HCT116 (cell line): ENCODE measurements around the gene HARBI1. TPM values are rescaled to one million over a fixed set of nuclear protein-coding genes. Genes with fewer than 3 reads are reported as not detected.

Experiments
- ATAC-seq: fragments of 200-7000 bp; cut with Tn5 transposase; 2 replicates; pipeline ENCODE4 v1.9.1; 2020; ENCODE audit warnings: mild to moderate bottlenecking, moderate library complexity
- BruUV-seq: library from RNA; stranded (reverse); fragments of 400-500 nt; replicated peaks from 2 replicates; lab custom pipeline; 2021; lab: Mats Ljungman, UMichigan
- CTCF ChIA-PET: fragments of 300-600 bp; sonication (Branson Sonifier 250); formaldehyde crosslinking; loops from one replicate; lab custom pipeline; 2021; ENCODE audit warnings: antibody characterized with exemption; lab: Charles Lee
- POLR2A ChIA-PET: fragments of 300-600, 350-600 bp; sonication (Branson Sonifier 250); formaldehyde crosslinking; loops from one replicate; lab custom pipeline; 2021; ENCODE audit warnings: antibody characterized with exemption; lab: Charles Lee
- RAD21 ChIA-PET, 2 experiments: fragments of 300-600 bp; sonication (Branson Sonifier 250); formaldehyde crosslinking; loops; one replicate each; lab custom pipeline; 2023; ENCODE audit warnings: low total read pairs in 2 of 2; ENCODE audit not compliant: uncharacterized antibody in 2 of 2, unreplicated experiment in 2 of 2, low non-redundant PET in 1 of 2; lab: Charles Lee
- DNase-seq: peaks from one replicate; pipeline ENCODE4 v3.0.0-alpha.2; 2010; ENCODE audit warnings: low read depth, low spot score
- H2AFZ ChIP-seq: fragments of 200-600 bp; shearing (Covaris generic), sonication (generic); 2 replicates; pipeline ENCODE4 v1.6.1; 2017; ENCODE audit warnings: low read depth, mixed run types, mixed read lengths, antibody characterized with exemption, low read length; ENCODE audit not compliant: poor library complexity, severe bottlenecking
- H3K27ac ChIP-seq: 2 replicates; pipeline ENCODE4 v1.5.1; 2012; ENCODE audit warnings: low read depth, low read length
- H3K27me3 ChIP-seq: fragments of 200-600 bp; sonication (generic); 2 replicates; pipeline ENCODE4 v1.6.1; 2016; ENCODE audit warnings: mixed run types, low read length, mixed read lengths; ENCODE audit not compliant: insufficient read depth
- H3K36me3 ChIP-seq, 2 experiments: fragments of 200-500 bp in 1 of 2; fragments of 200-600 bp in 1 of 2; sonication (Bioruptor generic) in 1 of 2; sonication (generic) in 1 of 2; 2 replicates each; pipeline versions ENCODE4 v1.5.1 to v1.6.1; 2014 to 2016; ENCODE audit warnings: low read length in 2 of 2, inconsistent platforms in 1 of 2, mixed read lengths in 1 of 2, mixed run types in 1 of 2; ENCODE audit not compliant: insufficient read depth in 2 of 2, control insufficient read depth in 1 of 2
- H3K4me1 ChIP-seq, 2 experiments: fragments of 200-600 bp in 1 of 2; sonication (generic) in 1 of 2; 2 replicates each; pipeline versions ENCODE4 v1.5.1 to v1.6.1; 2012 to 2017; ENCODE audit warnings: low read length in 2 of 2, inconsistent platforms in 1 of 2, mild to moderate bottlenecking in 1 of 2, mixed read lengths in 1 of 2, mixed run types in 1 of 2, moderate library complexity in 1 of 2; ENCODE audit not compliant: insufficient read depth in 2 of 2, control insufficient read depth in 1 of 2
- H3K4me2 ChIP-seq: fragments of 200-600 bp; sonication (generic); 2 replicates; pipeline ENCODE4 v1.6.1; 2017; ENCODE audit warnings: mixed run types, low read length, mixed read lengths
- H3K4me3 ChIP-seq, 2 experiments: fragments of 200-600 bp in 1 of 2; sonication (generic) in 1 of 2; replicated peaks in 1 of 2; 2 replicates each; pipeline ENCODE4 v1.5.1; 2011 to 2016; ENCODE audit warnings: low read length in 2 of 2, control low read depth in 1 of 2, low read depth in 1 of 2, mild to moderate bottlenecking in 1 of 2, mixed read lengths in 1 of 2, mixed run types in 1 of 2
- H3K79me2 ChIP-seq: fragments of 200-600 bp; sonication (generic); 2 replicates; pipeline ENCODE4 v1.6.1; 2017; ENCODE audit warnings: mild to moderate bottlenecking, mixed run types, low read length, moderate library complexity, mixed read lengths; ENCODE audit not compliant: insufficient read depth
- H3K9ac ChIP-seq: fragments of 200-600 bp; sonication (generic); 2 replicates; pipeline ENCODE4 v1.6.1; 2016; ENCODE audit warnings: low read length, mixed read lengths
- H3K9me2 ChIP-seq: fragments of 200-600 bp; sonication (generic), shearing (Covaris generic); 2 replicates; pipeline ENCODE4 v1.6.1; 2017; ENCODE audit warnings: mixed run types, mild to moderate bottlenecking, moderate library complexity; ENCODE audit not compliant: insufficient read depth
- H3K9me3 ChIP-seq, 2 experiments: fragments of 200-500 bp in 1 of 2; fragments of 200-600 bp in 1 of 2; sonication (Bioruptor generic) in 1 of 2; sonication (generic) in 1 of 2; 2 replicates each; pipeline ENCODE4 v1.6.1; 2014 to 2017; ENCODE audit warnings: low read length in 2 of 2, mixed read lengths in 2 of 2, inconsistent platforms in 1 of 2, low read depth in 1 of 2, mild to moderate bottlenecking in 1 of 2, mixed run types in 1 of 2, moderate library complexity in 1 of 2; ENCODE audit not compliant: control insufficient read depth in 1 of 2, insufficient read depth in 1 of 2
- H4K20me1 ChIP-seq: fragments of 200-600 bp; sonication (generic), shearing (Covaris generic); 2 replicates; pipeline ENCODE4 v1.6.1; 2017; ENCODE audit warnings: mixed run types, mild to moderate bottlenecking, moderate library complexity; ENCODE audit not compliant: insufficient read depth
- CBX3 ChIP-seq: IDR thresholded peaks from 2 replicates; pipeline ENCODE4 v1.6.1; 2012; ENCODE audit warnings: low read depth
- EGR1 ChIP-seq: IDR thresholded peaks from 2 replicates; pipeline ENCODE4 v1.6.1; 2012; ENCODE audit warnings: low read depth
- FOSL1 ChIP-seq: IDR thresholded peaks from 2 replicates; pipeline ENCODE4 v1.6.1; 2012; ENCODE audit warnings: low read depth
- POLR2AphosphoS5 ChIP-seq: IDR thresholded peaks from 2 replicates; pipeline ENCODE4 v1.6.1; 2011; ENCODE audit warnings: mild to moderate bottlenecking, low read depth, low read length, moderate library complexity
- REST ChIP-seq: IDR thresholded peaks from 2 replicates; pipeline ENCODE4 v1.6.1; 2012; ENCODE audit warnings: low read depth
- SIN3A ChIP-seq: IDR thresholded peaks from 2 replicates; pipeline ENCODE4 v1.6.1; 2012; ENCODE audit warnings: low read depth
- SP1 ChIP-seq: IDR thresholded peaks from 2 replicates; pipeline ENCODE4 v1.6.1; 2012; ENCODE audit warnings: low read depth
- SRF ChIP-seq: IDR thresholded peaks from 2 replicates; pipeline ENCODE4 v1.6.1; 2012; ENCODE audit warnings: low read depth
- TCF7L2 ChIP-seq: IDR thresholded peaks from 2 replicates; pipeline ENCODE4 v1.7.0; 2011; ENCODE audit warnings: borderline replicate concordance, inconsistent platforms; ENCODE audit not compliant: insufficient read depth, insufficient read length; ENCODE audit errors: extremely low read depth
- ZFX ChIP-seq: fragments of 450-650 bp; IDR thresholded peaks from 2 replicates; pipeline ENCODE4 v1.6.1; 2017
- ZNF274 ChIP-seq: fragments of 200-500 bp; sonication (Bioruptor generic); IDR thresholded peaks from 2 replicates; pipeline ENCODE4 v1.6.1; 2014; ENCODE audit warnings: mild to moderate bottlenecking, low read depth, low read length, inconsistent platforms
- intact Hi-C: fragments of 100-400 bp; cut with micrococcal nuclease; formaldehyde crosslinking; loops from 2 replicates; pipeline ENCODE4 v1.10.0; 2022
- total RNA-seq: library from RNA; stranded (reverse); gene quantifications from one replicate; pipeline ENCODE4 v1.2.1, GENCODE V29; 2021; ENCODE audit not compliant: unreplicated experiment
- TF ChIP-seq, protein P1 (sequence below): IDR thresholded peaks from 2 replicates; pipeline ENCODE4 v1.6.1; 2012
- TF ChIP-seq, protein P2 (sequence below), 3 experiments: fragments of 200-600 bp in 1 of 3; sonication (generic) in 1 of 3; IDR thresholded peaks in 2 of 3; conservative IDR thresholded peaks in 1 of 3; 2 replicates each; pipeline ENCODE4 v1.5.1; 2012 to 2017; ENCODE audit warnings: low read depth in 2 of 3, low read length in 2 of 3, antibody characterized with exemption in 1 of 3, borderline replicate concordance in 1 of 3, control low read depth in 1 of 3, mild to moderate bottlenecking in 1 of 3, mixed read lengths in 1 of 3, mixed run types in 1 of 3, moderate library complexity in 1 of 3; ENCODE audit not compliant: insufficient read depth in 1 of 3
- TF ChIP-seq, protein P3 (sequence below): IDR thresholded peaks from 2 replicates; pipeline ENCODE4 v1.6.1; 2012

The HARBI1 gene
- total RNA-seq, 1 experiment from 2014 or later: 1.9 TPM

DNA sequence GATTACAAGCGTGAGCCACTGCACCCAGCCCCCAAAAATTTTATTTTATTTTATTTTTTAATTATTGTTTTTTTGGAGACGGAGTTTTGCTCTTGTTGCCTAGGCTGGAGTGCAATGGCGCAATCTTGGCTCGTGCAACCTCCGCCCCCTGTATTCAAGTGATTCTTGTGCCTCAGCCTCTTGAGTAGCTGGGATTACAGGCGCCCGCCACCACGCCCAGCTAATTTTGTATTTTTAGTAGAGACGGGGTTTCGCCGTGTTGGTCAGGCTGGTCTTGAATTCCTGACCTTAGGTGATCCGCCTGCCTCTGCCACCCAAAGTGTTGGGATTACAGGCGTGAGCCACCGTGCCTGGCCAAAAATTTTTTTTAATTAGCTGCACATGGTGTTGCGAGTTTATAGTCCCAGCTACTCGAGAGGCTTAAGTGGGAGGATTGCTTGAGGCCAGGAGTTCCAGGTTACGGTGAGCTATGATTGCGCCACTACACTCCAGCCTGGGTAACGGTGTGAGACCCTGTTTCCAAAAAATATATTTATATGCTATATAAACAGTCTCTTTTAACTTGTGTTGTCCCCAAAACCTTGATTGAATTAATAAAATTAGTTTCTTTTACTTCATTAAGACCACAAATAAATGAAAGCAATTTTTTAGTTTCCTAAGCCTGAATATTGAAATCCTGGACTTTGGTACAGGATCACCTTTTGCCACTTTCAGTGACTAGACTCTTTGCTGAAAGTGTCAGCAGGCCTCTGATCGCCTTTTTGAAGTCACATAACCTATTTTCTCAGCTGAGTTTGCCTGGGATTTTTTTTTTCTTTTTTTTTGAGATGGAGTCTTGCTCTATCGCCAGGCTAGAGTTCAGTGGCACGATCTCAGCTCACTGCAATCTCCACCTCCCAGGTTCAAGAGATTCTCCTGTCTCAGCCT is 16.5 kb upstream of the HARBI1 start:
- RAD21 ChIA-PET: interaction anchor here in 1 of 2 experiments (0.6 kb wide), 1 partner anchor 242 kb away, joined by 4 read pairs; the partner anchor contains the start of gene CHRM4

More for the DNA sequence above, 16.5 kb upstream of the HARBI1 start:
- no peak for ATAC-seq
- intact Hi-C loops: no loop called here
- no peak overlapping the region for H3K4me2 ChIP-seq
- POLR2A ChIA-PET: no interaction called here
- no peaks in the 10 kb centered on the region for H3K9me3 ChIP-seq
- H3K9ac ChIP-seq: no peak overlapping the region
- H3K27ac ChIP-seq: no peak overlapping the region
- no peaks in the 10 kb centered on the region; the same call in 1 of the 2 replicates for H3K79me2 ChIP-seq
- peaks cover 6 to 8% of the 10 kb centered on the region in 2 experiments; a peak in 3 of 4 replicates for H3K4me1 ChIP-seq
- TF ChIP-seq, protein P1, sequence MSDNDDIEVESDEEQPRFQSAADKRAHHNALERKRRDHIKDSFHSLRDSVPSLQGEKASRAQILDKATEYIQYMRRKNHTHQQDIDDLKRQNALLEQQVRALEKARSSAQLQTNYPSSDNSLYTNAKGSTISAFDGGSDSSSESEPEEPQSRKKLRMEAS: no peak
- TF ChIP-seq CBX3 (no peak), FOSL1 (no peak), TCF7L2 (no peak), POLR2AphosphoS5 (no peak), ZFX (no peak), SP1 (no peak), REST (no peak), SIN3A (no peak), ZNF274 (no peak), SRF (no peak), EGR1 (no peak)
- TF ChIP-seq, protein P2, sequence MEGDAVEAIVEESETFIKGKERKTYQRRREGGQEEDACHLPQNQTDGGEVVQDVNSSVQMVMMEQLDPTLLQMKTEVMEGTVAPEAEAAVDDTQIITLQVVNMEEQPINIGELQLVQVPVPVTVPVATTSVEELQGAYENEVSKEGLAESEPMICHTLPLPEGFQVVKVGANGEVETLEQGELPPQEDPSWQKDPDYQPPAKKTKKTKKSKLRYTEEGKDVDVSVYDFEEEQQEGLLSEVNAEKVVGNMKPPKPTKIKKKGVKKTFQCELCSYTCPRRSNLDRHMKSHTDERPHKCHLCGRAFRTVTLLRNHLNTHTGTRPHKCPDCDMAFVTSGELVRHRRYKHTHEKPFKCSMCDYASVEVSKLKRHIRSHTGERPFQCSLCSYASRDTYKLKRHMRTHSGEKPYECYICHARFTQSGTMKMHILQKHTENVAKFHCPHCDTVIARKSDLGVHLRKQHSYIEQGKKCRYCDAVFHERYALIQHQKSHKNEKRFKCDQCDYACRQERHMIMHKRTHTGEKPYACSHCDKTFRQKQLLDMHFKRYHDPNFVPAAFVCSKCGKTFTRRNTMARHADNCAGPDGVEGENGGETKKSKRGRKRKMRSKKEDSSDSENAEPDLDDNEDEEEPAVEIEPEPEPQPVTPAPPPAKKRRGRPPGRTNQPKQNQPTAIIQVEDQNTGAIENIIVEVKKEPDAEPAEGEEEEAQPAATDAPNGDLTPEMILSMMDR (IDR thresholded peaks at IDR 0.05 in 2 of 3, conservative IDR thresholded peaks at IDR 0.05 in 1 of 3; ENCODE audit: borderline replicate concordance in 1 of 3, insufficient read depth in 1 of 3, low read depth in 2 of 3, low read length in 2 of 3): no peak
- TF ChIP-seq, protein P3, sequence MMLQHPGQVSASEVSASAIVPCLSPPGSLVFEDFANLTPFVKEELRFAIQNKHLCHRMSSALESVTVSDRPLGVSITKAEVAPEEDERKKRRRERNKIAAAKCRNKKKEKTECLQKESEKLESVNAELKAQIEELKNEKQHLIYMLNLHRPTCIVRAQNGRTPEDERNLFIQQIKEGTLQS: no peak
- DNase-seq: no peak
- no peaks in the 10 kb centered on the region for H4K20me1 ChIP-seq
- H3K27me3 ChIP-seq: no peaks in the 10 kb centered on the region
- BruUV-seq: no TSS peak
- peaks cover 0 to 5% of the 10 kb centered on the region in 2 experiments; a peak in 2 of 4 replicates for H3K36me3 ChIP-seq
- H3K4me3 ChIP-seq: no peak overlapping the region
- no peak overlapping the region for H2AFZ ChIP-seq
- no peaks in the 10 kb centered on the region for H3K9me2 ChIP-seq
- CTCF ChIA-PET: interaction anchor here (0.7 kb wide), 1 partner anchor 118 kb away, joined by 4 read pairs; no protein-coding TSS in a partner anchor
